ENCODE measurements around the gene GAL. TPM values are rescaled to one million over a fixed set of nuclear protein-coding genes. Genes with fewer than 3 reads are reported as not detected.

The GAL gene
- total RNA-seq, 1 donor from 2014 or later, result not detected

- Mint-ChIP-seq H3K9me3 (no peaks in the 10 kb centered on the region), H3K27ac (no peak overlapping the region), H3K27me3 (ENCODE audit: insufficient read depth, low read depth) (peaks cover 43% of the 10 kb centered on the region), H3K4me1 (peaks cover 2% of the 10 kb centered on the region), H3K4me3 (no peak overlapping the region), H3K36me3 (no peaks in the 10 kb centered on the region)
- Histone ChIP-seq H3K9me3 (ENCODE audit: low read depth) (no peaks in the 10 kb centered on the region), H3K36me3 (no peaks in the 10 kb centered on the region), H3K27ac (no peak overlapping the region), H3K4me1 (peaks cover 10% of the 10 kb centered on the region), H2AFZ (replicated peaks) (no peak overlapping the region), H3F3A (ENCODE audit: low read depth) (no peaks in the 10 kb centered on the region), H3K4me2 (no peak overlapping the region), H3K27me3 (peaks cover 49% of the 10 kb centered on the region), H4K20me1 (ENCODE audit: low read depth) (no peaks in the 10 kb centered on the region), H3K79me2 (ENCODE audit: low read depth) (no peaks in the 10 kb centered on the region), H3K9ac (no peak overlapping the region), H3K4me3 (no peak overlapping the region)
- no peak for DNase-seq (ENCODE audit: low spot score)
- TF ChIP-seq CTCF (IDR thresholded peaks at IDR 0.05), result no peak
- TF ChIP-seq EZH2phosphoT487 (IDR thresholded peaks at IDR 0.05), result no peak
- no peak for TF ChIP-seq EZH2 (IDR thresholded peaks at IDR 0.05)
Measured at GRCh38 chr11:68689737-68690625, 5.6 kb downstream of the GAL start.

- no peaks in the 10 kb centered on the region for H3K4me1 Mint-ChIP-seq
- Histone ChIP-seq H3K4me2 (no peak overlapping the region), H3K9ac (no peak overlapping the region), H3K27ac (no peak overlapping the region), H3K4me3 (no peak overlapping the region), H4K20me1 (ENCODE audit: low read depth) (no peaks in the 10 kb centered on the region), H2AFZ (replicated peaks) (no peak overlapping the region), H3K36me3 (no peaks in the 10 kb centered on the region), H3K27me3 (peaks cover 40% of the 10 kb centered on the region), H3K9me3 (ENCODE audit: low read depth) (no peaks in the 10 kb centered on the region), H3K4me1 (peaks cover 6% of the 10 kb centered on the region), H3K79me2 (ENCODE audit: low read depth) (no peaks in the 10 kb centered on the region), H3F3A (ENCODE audit: low read depth) (no peaks in the 10 kb centered on the region)
- H3K36me3 Mint-ChIP-seq, result no peaks in the 10 kb centered on the region
- no peak overlapping the region for H3K27ac Mint-ChIP-seq
- peaks cover 35% of the 10 kb centered on the region for H3K27me3 Mint-ChIP-seq (ENCODE audit: insufficient read depth, low read depth)
- TF ChIP-seq EZH2 (IDR thresholded peaks at IDR 0.05) (no peak), CTCF (IDR thresholded peaks at IDR 0.05) (peak; percentile 17)
- H3K9me3 Mint-ChIP-seq, result no peaks in the 10 kb centered on the region
- no peak for DNase-seq (ENCODE audit: low spot score)
- H3K4me3 Mint-ChIP-seq, result no peak overlapping the region
Measured at GRCh38 chr11:68690671-68691401, 6.5 kb downstream of the GAL start.

GRCh38 chr11:68691402-68691784, 7.0 kb downstream of the GAL start:
- Mint-ChIP-seq H3K9me3 (peaks cover 3% of the 10 kb centered on the region), H3K4me1 (no peaks in the 10 kb centered on the region), H3K4me3 (no peak overlapping the region), H3K36me3 (no peaks in the 10 kb centered on the region), H3K27ac (no peak overlapping the region), H3K27me3 (ENCODE audit: insufficient read depth, low read depth) (peaks cover 29% of the 10 kb centered on the region)
- TF ChIP-seq CTCF (IDR thresholded peaks at IDR 0.05), result no peak
- TF ChIP-seq EZH2 (IDR thresholded peaks at IDR 0.05), result no peak
- H3K27ac ChIP-seq, result no peak overlapping the region
- no peaks in the 10 kb centered on the region for H4K20me1 ChIP-seq (ENCODE audit: low read depth)
- H3K79me2 ChIP-seq (ENCODE audit: low read depth), result no peaks in the 10 kb centered on the region
- no peak overlapping the region for H3K4me3 ChIP-seq
- H3K4me1 ChIP-seq, result peaks cover 6% of the 10 kb centered on the region
- peaks cover 35% of the 10 kb centered on the region for H3K27me3 ChIP-seq
- H2AFZ ChIP-seq (replicated peaks), result no peak overlapping the region
- DNase-seq (ENCODE audit: low spot score), result no peak
- H3K36me3 ChIP-seq, result no peaks in the 10 kb centered on the region
- H3K4me2 ChIP-seq, result no peak overlapping the region
- H3F3A ChIP-seq (ENCODE audit: low read depth), result no peaks in the 10 kb centered on the region
- no peaks in the 10 kb centered on the region for H3K9me3 ChIP-seq (ENCODE audit: low read depth)
- H3K9ac ChIP-seq, result no peak overlapping the region

All from neural progenitor cell (in vitro differentiated cells).